Measurements from ENCODE around the gene UVRAG. TPM values are rescaled to one million over a fixed set of nuclear protein-coding genes. Genes with fewer than 3 reads are reported as not detected.

Gene UVRAG
- total RNA-seq, 1 donor from 2014 or later, result 45.2 TPM

- no peak for DNase-seq (ENCODE audit: low spot score in 2 of 2)
- intact Hi-C loops (cut with DNase I), result loop anchor here (5.0 to 10.0 kb wide), 3 partner anchors 260 to 422 kb away; no protein-coding TSS in a partner anchor
- Histone ChIP-seq H3K27ac (peak overlapping the region in 1 of 2 donors; percentile 5), H3K4me1 (peaks cover 3 to 9% of the 10 kb centered on the region in 2 donors), H3K9me3 (no peaks in the 10 kb centered on the region), H3K4me3 (no peak overlapping the region), H3K27me3 (no peaks in the 10 kb centered on the region), H3K36me3 (no peaks in the 10 kb centered on the region)
- TF ChIP-seq CTCF (IDR thresholded peaks at IDR 0.05), result no peak
Measured at GRCh38 chr11:75812542-75813040, 2.4 kb upstream of the UVRAG start.

DNA sequence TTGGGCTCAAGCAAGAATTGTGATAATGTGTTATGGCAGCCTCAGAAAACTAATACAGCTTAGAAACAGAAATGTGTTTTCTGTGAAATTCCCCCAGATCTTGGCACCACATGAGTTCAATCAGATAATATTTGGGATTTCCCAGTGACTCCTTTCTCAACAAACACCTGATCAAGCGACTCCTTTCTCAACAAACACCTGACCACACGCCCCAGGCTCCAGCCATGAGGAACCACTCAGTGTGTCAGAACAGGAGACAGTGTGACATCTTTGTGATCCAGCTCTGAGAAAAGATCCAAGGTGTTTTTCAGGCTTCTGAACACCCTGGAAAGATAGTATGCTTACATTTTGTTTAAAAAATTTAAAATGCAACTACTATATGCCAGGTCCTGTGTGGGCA lies 1.9 kb upstream of the UVRAG start:
- no peak for DNase-seq (ENCODE audit: low spot score in 2 of 2)
- Histone ChIP-seq H3K4me3 (no peak overlapping the region), H3K4me1 (peaks cover 3 to 9% of the 10 kb centered on the region in 2 donors), H3K27ac (peak overlapping the region in 1 of 2 donors; percentile 5), H3K36me3 (no peaks in the 10 kb centered on the region), H3K9me3 (no peaks in the 10 kb centered on the region), H3K27me3 (no peaks in the 10 kb centered on the region)
- no peak for TF ChIP-seq CTCF (IDR thresholded peaks at IDR 0.05)
- intact Hi-C loops (cut with DNase I), result loop anchor here (5.0 to 10.0 kb wide), 3 partner anchors 261 to 422 kb away; no protein-coding TSS in a partner anchor

GRCh38 chr11:75813622-75814039 lies 1.4 kb upstream of the UVRAG start:
- H3K9me3 ChIP-seq, result no peaks in the 10 kb centered on the region
- intact Hi-C loops (cut with DNase I), result loop anchor here (2.0 to 10.0 kb wide), 4 partner anchors 261 to 631 kb away; partner anchors contain the start of gene EMSY
- H3K36me3 ChIP-seq, result no peaks in the 10 kb centered on the region
- TF ChIP-seq CTCF (IDR thresholded peaks at IDR 0.05), result no peak
- peaks cover 3 to 9% of the 10 kb centered on the region in 2 donors for H3K4me1 ChIP-seq
- H3K27me3 ChIP-seq, result no peaks in the 10 kb centered on the region
- DNase-seq (ENCODE audit: low spot score in 2 of 2), result no peak
- peak overlapping the region; percentile 88 to 89 for H3K27ac ChIP-seq
- peak overlapping the region in 1 of 2 donors; percentile 75 for H3K4me3 ChIP-seq

GRCh38 chr11:75814363-75814676 lies 690 bp upstream of the UVRAG start:
- intact Hi-C loops (cut with DNase I), result loop anchor here (2.0 to 10.0 kb wide), 4 partner anchors 262 to 630 kb away; partner anchors contain the start of gene EMSY

GRCh38 chr11:75815345-75816168 lies 547 bp downstream of the UVRAG start:
- H3K4me1 ChIP-seq, result peaks cover 3 to 9% of the 10 kb centered on the region in 2 donors
- no peak for TF ChIP-seq CTCF (IDR thresholded peaks at IDR 0.05)
- no peaks in the 10 kb centered on the region for H3K36me3 ChIP-seq
- peak in 1 of 2 donors; percentile 70 for DNase-seq (ENCODE audit: low spot score in 2 of 2)
- peak overlapping the region; percentile 88 to 89 for H3K27ac ChIP-seq
- H3K4me3 ChIP-seq, result peak overlapping the region; percentile 75 to 93
- H3K9me3 ChIP-seq, result no peaks in the 10 kb centered on the region
- intact Hi-C loops (cut with DNase I), result loop anchor here (2.0 to 10.0 kb wide), 4 partner anchors 52 to 629 kb away; partner anchors contain the start of gene EMSY
- H3K27me3 ChIP-seq, result no peaks in the 10 kb centered on the region

More at GRCh38 chr11:75814363-75814676, 690 bp upstream of the UVRAG start:
- Histone ChIP-seq H3K36me3 (no peaks in the 10 kb centered on the region), H3K4me3 (peak overlapping the region; percentile 75 to 93), H3K27me3 (no peaks in the 10 kb centered on the region), H3K27ac (peak overlapping the region; percentile 88 to 89), H3K9me3 (no peaks in the 10 kb centered on the region), H3K4me1 (peaks cover 3 to 9% of the 10 kb centered on the region in 2 donors)
- DNase-seq (ENCODE audit: low spot score in 2 of 2), result no peak
- TF ChIP-seq CTCF (IDR thresholded peaks at IDR 0.05), result no peak

Measured in ascending aorta (tissue), 2 donors.